ENCODE data around the gene ZNF280B.
"Not testable (repeated sequence)": the region's sequence is repeated elsewhere in the genome, so short reads cannot be mapped to it uniquely, and the experiment has no call there.

Gene ZNF280B

DNA sequence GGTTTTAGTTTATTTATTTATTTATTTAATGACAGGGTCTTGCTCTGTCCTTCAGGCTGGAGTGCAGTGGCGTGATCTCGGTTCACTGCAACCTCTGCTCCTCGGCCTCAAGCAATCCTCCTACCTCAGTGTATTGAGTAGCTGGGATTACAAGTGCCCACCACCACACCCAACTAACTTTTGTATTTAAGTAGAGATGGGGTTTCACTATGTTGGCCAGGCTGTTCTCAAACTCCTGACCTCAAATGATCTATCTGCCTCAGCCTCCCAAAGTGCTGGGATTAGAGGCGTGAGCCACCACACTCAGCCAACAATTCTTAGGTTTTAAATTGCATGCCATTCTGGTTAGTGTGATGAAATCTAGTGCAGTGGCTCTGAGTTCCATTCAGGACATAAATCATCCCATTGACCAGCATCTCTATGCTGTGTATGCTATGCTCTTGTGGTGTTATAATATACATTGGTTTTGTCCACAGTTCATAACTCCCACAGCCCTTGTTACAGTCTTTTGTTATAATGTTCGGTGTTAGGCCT is 28.5 kb downstream of the ZNF280B start:
- no peaks in the 10 kb centered on the region for H3K4me1 Mint-ChIP-seq (ENCODE audit: low read depth in 2 of 2)
- no peaks in the 10 kb centered on the region for H3K9me3 Mint-ChIP-seq
- ATAC-seq (replicated peaks): no peak
- H3K36me3 Mint-ChIP-seq (ENCODE audit: insufficient read depth): no peaks in the 10 kb centered on the region
- H3K27ac Mint-ChIP-seq: no peak overlapping the region
- no peak for DNase-seq
- H3K4me3 Mint-ChIP-seq: no peak overlapping the region
- H3K27me3 Mint-ChIP-seq: no peaks in the 10 kb centered on the region

DNA sequence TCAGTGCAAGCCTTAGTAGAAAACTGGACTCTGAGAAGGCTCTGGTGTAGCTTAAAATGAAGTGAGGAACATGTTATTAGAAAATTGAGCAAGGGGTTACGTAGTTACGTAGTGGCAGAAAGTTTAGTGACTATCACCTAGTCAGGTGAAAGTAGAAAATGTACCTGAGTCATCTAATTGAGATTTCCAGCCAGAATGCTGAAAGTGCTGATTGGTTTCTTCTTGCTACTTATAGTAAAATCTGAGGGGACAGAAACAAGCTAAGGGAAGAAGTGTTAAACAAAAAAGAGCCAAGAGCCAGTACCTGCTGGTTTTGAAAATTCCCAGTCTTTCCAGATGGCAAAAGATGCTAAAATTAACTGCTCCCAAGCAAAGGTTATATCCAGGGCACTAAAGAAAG is 29.4 kb downstream of the ZNF280B start:
- no peaks in the 10 kb centered on the region for H3K9me3 Mint-ChIP-seq
- H3K36me3 Mint-ChIP-seq (ENCODE audit: insufficient read depth): no peaks in the 10 kb centered on the region
- DNase-seq (no peak), ATAC-seq (replicated peaks) (no peak)
- no peaks in the 10 kb centered on the region for H3K4me1 Mint-ChIP-seq (ENCODE audit: low read depth in 2 of 2)
- H3K27me3 Mint-ChIP-seq: no peaks in the 10 kb centered on the region
- H3K27ac Mint-ChIP-seq: no peak overlapping the region
- H3K4me3 Mint-ChIP-seq: no peak overlapping the region

DNA sequence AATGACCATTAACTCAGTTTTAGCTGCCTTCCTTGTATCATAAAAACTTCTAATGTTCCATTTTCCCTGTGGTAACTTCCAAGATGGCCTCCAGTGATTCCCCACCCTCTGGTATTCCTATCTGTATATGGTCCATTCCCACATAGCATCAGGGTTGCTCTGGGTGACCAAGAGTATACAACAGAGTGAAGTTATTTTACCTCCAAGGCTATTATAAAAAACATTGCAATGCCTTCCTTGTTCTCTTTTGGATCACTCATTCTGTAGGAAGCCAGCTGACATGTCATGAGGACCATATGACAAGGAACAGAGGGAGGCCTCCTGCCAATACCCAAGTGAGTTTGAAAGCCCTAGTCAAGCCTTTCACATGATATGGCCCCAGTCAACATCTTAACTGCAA is 30.1 kb downstream of the ZNF280B start:
- no peak for ATAC-seq (replicated peaks)
- Mint-ChIP-seq H3K27me3 (no peaks in the 10 kb centered on the region), H3K9me3 (no peaks in the 10 kb centered on the region)

DNA sequence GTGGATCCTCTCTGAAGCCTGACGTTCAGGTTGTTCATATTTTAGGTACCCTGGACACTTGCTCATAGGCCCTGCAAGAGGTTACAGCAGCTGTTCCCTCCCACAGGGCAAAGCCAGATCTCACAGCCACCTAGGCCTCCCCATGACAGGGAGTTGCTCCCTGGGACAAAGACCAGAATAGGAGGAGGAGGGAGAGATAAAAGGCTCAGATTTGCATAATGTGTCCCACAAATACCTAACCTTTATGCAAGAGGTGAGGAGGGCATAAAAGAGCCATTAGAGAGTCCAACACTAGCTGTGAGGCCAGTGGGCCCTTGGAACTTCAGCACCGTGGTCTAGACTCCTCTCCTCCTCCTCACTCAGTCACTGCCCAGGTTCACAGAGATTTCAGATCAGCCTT is 33.8 kb downstream of the ZNF280B start:
- H3K4me3 Mint-ChIP-seq: no peak overlapping the region
- H3K27ac Mint-ChIP-seq: no peak overlapping the region
- H3K4me1 Mint-ChIP-seq (ENCODE audit: low read depth in 2 of 2): no peaks in the 10 kb centered on the region
- ATAC-seq (replicated peaks) (no peak), DNase-seq (no peak)
- H3K9me3 Mint-ChIP-seq: no peaks in the 10 kb centered on the region
- peaks cover 10 to 19% of the 10 kb centered on the region in 2 donors for H3K27me3 Mint-ChIP-seq
- H3K36me3 Mint-ChIP-seq (ENCODE audit: insufficient read depth): no peaks in the 10 kb centered on the region

More for the DNA sequence above, 30.1 kb downstream of the ZNF280B start:
- Mint-ChIP-seq H3K27ac (no peak overlapping the region), H3K36me3 (ENCODE audit: insufficient read depth) (no peaks in the 10 kb centered on the region), H3K4me1 (ENCODE audit: low read depth in 2 of 2) (no peaks in the 10 kb centered on the region), H3K4me3 (no peak overlapping the region)
- DNase-seq: no peak

DNA sequence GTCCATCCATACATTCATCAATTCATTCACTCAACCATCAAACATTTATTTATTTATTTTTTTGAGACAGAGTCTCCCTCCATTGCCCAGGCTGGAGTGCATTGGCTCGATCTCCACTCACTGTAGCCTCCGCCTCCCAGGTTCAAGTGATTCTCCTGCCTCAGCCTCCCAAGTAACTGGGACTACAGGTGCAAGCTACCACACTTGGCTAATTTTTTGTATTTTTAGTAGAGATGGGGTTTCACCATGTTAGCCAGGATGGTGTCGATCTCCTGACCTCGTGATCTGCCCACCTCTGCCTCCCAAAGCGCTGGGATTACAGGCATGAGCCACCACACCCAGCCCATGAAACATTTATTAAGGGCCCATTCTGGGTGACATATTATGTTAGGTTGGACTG is 37.4 kb downstream of the ZNF280B start:
- H3K36me3 Mint-ChIP-seq (ENCODE audit: insufficient read depth); H3K27ac Mint-ChIP-seq; H3K9me3 Mint-ChIP-seq; H3K4me1 Mint-ChIP-seq (ENCODE audit: low read depth in 2 of 2); H3K4me3 Mint-ChIP-seq; ATAC-seq (replicated peaks); DNase-seq: not testable (repeated sequence)
- H3K27me3 Mint-ChIP-seq: peaks cover 24 to 36% of the 10 kb centered on the region in 2 donors

DNA sequence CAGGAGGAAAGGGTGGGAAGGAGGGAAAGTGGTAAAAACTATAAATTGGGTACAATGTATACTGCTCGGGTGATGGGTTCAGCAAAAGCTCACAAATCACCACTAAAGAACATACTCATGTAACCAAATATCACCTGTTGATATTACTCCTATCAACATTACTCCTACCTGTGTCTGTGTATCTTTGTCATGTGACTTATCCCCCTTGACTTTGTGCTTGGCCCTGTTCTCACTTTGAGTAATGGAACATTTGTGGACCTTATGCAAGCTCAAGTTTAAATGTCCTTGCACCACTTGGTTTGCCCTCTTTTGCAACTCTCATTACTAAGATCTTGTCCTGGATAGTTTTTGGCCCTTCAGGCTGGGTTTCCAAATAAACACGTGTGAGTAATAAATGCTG is 39.0 kb downstream of the ZNF280B start:
- H3K36me3 Mint-ChIP-seq (ENCODE audit: insufficient read depth): peaks cover 3% of the 10 kb centered on the region
- peaks cover 36 to 51% of the 10 kb centered on the region in 2 donors for H3K27me3 Mint-ChIP-seq
- DNase-seq (no peak), ATAC-seq (replicated peaks) (no peak)
- no peaks in the 10 kb centered on the region for H3K4me1 Mint-ChIP-seq (ENCODE audit: low read depth in 2 of 2)
- no peaks in the 10 kb centered on the region for H3K9me3 Mint-ChIP-seq
- H3K27ac Mint-ChIP-seq: no peak overlapping the region
- no peak overlapping the region for H3K4me3 Mint-ChIP-seq

DNA sequence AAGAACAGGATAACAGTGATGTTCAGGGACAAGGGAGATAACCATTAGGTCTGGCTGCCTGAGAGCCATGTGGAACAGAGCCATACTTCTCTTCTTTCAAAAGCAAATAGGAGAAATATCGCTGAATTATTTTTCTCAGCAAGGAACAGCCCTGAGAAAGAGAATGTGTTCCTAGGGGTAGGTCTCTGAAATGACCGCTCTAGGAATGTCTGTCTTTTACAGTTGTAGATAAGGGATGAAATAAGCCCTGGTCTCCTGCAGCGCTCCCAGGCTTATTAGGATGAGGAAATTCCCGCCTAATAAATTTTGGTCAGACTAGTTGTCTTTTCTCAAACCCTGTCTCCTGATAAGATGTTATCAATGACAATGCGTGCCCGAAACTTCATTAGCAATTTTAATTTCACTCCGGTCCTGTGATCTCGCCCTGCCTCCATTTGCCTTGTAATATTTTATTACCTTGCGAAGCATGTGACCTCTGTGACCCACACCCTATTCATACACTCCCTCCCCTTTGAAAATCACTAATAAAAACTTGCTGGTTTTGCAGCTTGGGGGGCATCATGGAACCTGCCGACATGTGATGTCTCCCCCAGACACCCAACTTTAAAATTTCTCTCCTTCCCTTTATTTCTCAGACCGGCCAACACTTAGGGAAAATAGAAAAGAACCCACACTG is 39.6 kb downstream of the ZNF280B start:
- not testable (repeated sequence) for DNase-seq; H3K9me3 Mint-ChIP-seq; H3K36me3 Mint-ChIP-seq (ENCODE audit: insufficient read depth); H3K27ac Mint-ChIP-seq; H3K4me3 Mint-ChIP-seq; H3K4me1 Mint-ChIP-seq (ENCODE audit: low read depth in 2 of 2); ATAC-seq (replicated peaks)
- H3K27me3 Mint-ChIP-seq: peaks cover 42 to 57% of the 10 kb centered on the region in 2 donors

DNA sequence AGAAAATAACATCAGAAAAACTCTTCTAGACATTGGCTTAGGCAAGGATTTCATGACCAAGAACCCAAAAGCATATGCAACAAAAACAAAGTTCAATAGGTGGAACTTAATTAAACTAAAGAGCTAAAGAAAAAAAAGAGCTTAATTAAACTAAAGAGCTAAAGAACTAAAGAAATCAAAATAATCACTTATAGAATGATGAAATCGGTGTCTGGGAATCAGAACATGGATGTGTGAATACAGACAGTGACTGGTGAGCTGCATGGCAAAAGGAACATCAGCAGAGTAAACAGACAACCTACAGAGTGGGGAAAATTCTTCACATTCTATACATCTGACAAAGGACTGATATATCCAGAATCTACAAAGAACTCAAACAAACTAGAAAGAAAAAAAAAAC is 41.4 kb downstream of the ZNF280B start:
- Mint-ChIP-seq H3K27me3 (peaks cover 60 to 74% of the 10 kb centered on the region in 2 donors), H3K27ac (no peak overlapping the region), H3K9me3 (no peaks in the 10 kb centered on the region), H3K4me1 (ENCODE audit: low read depth in 2 of 2) (no peaks in the 10 kb centered on the region), H3K4me3 (no peak overlapping the region), H3K36me3 (ENCODE audit: insufficient read depth) (peaks cover 3% of the 10 kb centered on the region)
- ATAC-seq (replicated peaks) (no peak), DNase-seq (no peak)

DNA sequence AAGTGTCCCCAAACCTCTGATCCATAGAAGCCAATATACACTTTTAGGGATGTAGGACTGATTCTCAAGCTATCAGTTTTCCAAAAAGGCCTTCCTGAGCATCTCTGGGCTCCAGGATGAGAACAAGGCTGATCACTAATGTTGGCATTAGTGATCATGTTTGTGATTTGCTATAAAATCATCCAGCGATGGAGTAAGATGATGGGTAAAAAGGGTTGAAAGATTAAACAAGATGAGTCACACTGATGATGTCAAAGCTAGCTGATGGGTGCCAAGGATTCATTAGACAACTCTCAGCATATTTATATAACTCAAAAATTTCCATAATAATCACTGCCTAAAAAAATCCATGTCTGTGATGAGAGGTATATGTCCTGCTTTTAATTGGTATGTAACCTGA is 42.8 kb downstream of the ZNF280B start:
- no peaks in the 10 kb centered on the region for H3K9me3 Mint-ChIP-seq
- H3K27me3 Mint-ChIP-seq: peaks cover 62 to 74% of the 10 kb centered on the region in 2 donors
- no peak for ATAC-seq (replicated peaks)
- no peak overlapping the region for H3K4me3 Mint-ChIP-seq
- peak overlapping the region in 1 of 2 donors; percentile 42 for H3K27ac Mint-ChIP-seq
- no peak for DNase-seq
- peaks cover 6% of the 10 kb centered on the region for H3K36me3 Mint-ChIP-seq (ENCODE audit: insufficient read depth)
- H3K4me1 Mint-ChIP-seq (ENCODE audit: low read depth in 2 of 2): no peaks in the 10 kb centered on the region

DNA sequence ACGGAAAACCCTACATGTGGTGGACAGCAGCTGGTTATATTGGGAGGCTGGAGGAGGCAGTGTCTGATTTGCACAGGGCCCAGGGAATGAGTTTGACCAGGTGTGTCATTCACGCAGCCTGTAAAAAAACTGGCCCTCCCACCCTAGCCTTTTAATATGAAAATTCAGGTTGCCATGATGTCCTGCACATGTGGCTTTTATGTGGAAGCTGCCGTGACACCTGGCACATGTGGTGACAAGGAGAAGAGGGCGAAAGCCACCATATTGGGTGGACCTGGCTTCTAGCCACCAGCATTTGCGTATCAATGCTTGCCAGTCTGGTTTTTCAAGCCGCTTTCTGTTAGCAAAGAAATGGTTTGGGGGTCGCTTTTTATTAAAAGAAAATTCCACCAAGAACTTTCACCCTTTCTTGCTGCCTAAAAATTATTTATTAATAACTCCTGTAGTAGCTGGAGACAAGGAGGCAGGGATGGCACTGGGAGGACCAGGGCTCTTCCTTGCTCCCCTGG is 43.4 kb downstream of the ZNF280B start:
- no peak for ATAC-seq (replicated peaks)
- H3K27ac Mint-ChIP-seq: no peak overlapping the region
- no peaks in the 10 kb centered on the region for H3K4me1 Mint-ChIP-seq (ENCODE audit: low read depth in 2 of 2)
- H3K4me3 Mint-ChIP-seq: no peak overlapping the region
- H3K9me3 Mint-ChIP-seq: no peaks in the 10 kb centered on the region
- H3K36me3 Mint-ChIP-seq (ENCODE audit: insufficient read depth): peaks cover 6% of the 10 kb centered on the region
- no peak for DNase-seq
- H3K27me3 Mint-ChIP-seq: peaks cover 62 to 80% of the 10 kb centered on the region in 2 donors

DNA sequence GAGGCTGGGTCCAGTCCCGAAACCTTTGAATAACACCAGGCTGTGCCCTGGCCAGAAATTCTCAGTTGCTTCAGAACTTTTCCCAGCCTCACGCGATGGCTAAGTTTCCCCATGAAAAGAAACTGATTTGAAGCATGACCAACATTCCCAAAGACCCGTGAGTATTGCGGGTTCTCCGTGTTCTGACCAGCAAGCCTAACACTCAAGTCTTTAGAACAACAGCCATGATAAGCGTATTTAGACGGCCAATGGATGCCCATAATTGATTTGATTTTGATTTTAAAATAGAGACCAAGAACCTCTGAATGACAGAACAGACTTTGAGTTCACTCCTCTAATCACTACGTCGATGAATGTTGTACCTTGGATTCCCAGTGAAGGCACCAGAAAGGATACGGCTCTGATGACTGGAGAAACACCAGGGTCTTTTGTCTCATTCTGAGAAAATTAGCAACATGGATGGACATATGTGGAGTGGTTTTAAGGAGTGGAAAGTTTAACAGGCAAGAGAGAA is 43.9 kb downstream of the ZNF280B start:
- Mint-ChIP-seq H3K4me1 (ENCODE audit: low read depth in 2 of 2) (no peaks in the 10 kb centered on the region), H3K27me3 (peaks cover 62 to 76% of the 10 kb centered on the region in 2 donors), H3K4me3 (no peak overlapping the region), H3K36me3 (ENCODE audit: insufficient read depth) (peaks cover 6% of the 10 kb centered on the region), H3K9me3 (no peaks in the 10 kb centered on the region), H3K27ac (no peak overlapping the region)
- DNase-seq (no peak), ATAC-seq (replicated peaks) (no peak)

DNA sequence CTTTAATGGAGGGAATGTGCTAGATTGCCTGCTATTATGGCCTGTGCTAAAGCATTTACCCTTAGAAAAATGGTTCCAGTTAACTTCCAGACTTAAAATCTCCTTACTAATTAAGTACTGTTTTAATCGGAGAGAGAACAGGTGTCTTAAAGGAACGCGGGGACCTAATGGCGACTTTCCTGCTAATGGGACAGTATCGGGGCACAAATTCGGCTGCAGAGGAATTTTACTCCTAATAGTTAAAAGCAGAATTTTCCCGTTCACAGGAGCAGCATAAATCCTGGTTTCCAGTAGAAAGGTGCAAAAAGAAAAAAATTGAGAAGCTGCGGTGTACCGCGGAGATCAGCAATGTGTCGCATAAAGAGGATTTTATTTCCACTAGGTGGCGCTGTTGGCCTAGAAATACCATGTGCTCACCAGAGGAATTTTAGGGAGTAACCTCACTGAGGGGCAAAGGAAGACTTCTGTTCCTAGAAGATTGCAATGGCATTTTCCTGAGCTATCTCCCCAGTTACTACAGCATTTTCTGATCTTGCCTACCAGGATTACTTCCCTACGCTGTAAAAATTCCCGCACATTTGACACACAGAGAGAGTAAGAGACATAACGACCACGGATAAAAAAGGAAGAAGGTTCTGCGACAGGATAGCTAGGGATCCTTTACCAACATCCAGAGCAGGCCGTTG is 44.5 kb downstream of the ZNF280B start:
- Mint-ChIP-seq H3K27ac (no peak overlapping the region), H3K9me3 (peaks cover under 1 to 4% of the 10 kb centered on the region in 2 donors), H3K4me3 (no peak overlapping the region), H3K4me1 (ENCODE audit: low read depth in 2 of 2) (no peaks in the 10 kb centered on the region), H3K36me3 (ENCODE audit: insufficient read depth) (peaks cover 6% of the 10 kb centered on the region), H3K27me3 (peaks cover 62 to 75% of the 10 kb centered on the region in 2 donors)
- ATAC-seq (replicated peaks) (peak; percentile 36), DNase-seq (peak; percentile 49)

DNA sequence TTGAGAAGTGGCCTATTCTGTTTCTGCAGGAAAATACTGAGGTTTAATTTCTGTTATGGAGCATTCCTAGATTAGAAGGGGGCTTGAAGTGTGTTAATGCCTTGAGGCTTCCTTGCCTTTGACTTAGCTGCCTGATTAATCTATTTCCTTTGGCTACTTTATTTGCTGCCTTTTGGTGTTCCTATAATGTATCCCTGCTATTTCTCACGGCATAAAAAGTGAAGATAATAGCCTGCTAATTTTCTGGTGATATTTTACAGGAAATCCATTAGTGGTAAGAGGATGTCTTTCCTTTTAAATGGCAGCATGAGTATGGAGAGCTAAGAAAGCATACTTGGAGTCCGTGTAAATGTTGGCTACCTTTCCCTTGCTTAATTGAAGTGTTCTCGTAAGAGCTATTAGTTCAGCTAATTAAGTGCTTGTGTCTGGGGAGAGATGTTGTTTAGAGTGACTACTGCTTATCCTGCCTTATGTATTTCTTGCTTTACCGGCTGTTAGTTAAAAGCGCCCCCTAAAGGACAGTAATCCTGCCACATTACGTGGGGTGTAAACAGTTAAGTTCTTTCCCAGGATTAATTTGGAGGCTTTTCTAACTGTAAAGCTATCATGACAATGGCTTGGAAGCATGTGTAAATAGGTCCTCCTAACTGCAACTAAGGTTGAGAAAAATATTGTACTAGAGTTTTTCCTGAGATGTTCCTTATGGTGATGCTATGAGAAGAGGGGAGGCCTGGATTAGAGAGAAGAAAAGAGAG is 45.6 kb downstream of the ZNF280B start:
- H3K4me1 Mint-ChIP-seq (ENCODE audit: low read depth in 2 of 2): no peaks in the 10 kb centered on the region
- H3K27ac Mint-ChIP-seq: no peak overlapping the region
- peaks cover 6 to 9% of the 10 kb centered on the region in 2 donors for H3K9me3 Mint-ChIP-seq
- DNase-seq (no peak), ATAC-seq (replicated peaks) (no peak)
- peaks cover 62 to 76% of the 10 kb centered on the region in 2 donors for H3K27me3 Mint-ChIP-seq
- peaks cover 6% of the 10 kb centered on the region for H3K36me3 Mint-ChIP-seq (ENCODE audit: insufficient read depth)
- H3K4me3 Mint-ChIP-seq: no peak overlapping the region
